ENCODE data around the gene NDUFAF7. TPM values are rescaled to one million over a fixed set of nuclear protein-coding genes. Genes with fewer than 3 reads are reported as not detected.

Gene NDUFAF7
- total and polyA plus RNA-seq, 2 of the 13 experiments (the other 11 are each of a cell fraction or from before 2014, with no cell fraction given), result 27.0 to 40.8 TPM

- TF ChIP-seq ARID5B (CRISPR knock-in tag; IDR thresholded peaks at IDR 0.05), result no peak
- no peak for TF ChIP-seq ZNF773 (CRISPR knock-in tag; IDR thresholded peaks at IDR 0.05; ENCODE audit: borderline replicate concordance)
Observed at GRCh38 chr2:37198681-37199065, 32.8 kb upstream of the NDUFAF7 start (continued).

GRCh38 chr2:37201208-37201607 is 30.2 kb upstream of the NDUFAF7 start:
- Histone ChIP-seq H3K9me3 (ENCODE audit: low read length) (peaks cover 6% of the 10 kb centered on the region; the same call in 1 of the 2 replicates), H3K9ac (ENCODE audit: insufficient read depth, low read depth, low read length) (no peak overlapping the region), H3K79me2 (ENCODE audit: insufficient read depth, low read length) (peaks cover 51% of the 10 kb centered on the region), H3K27ac (ENCODE audit: extremely low read length, insufficient read depth, low read length) (no peak overlapping the region), H2AFZ (ENCODE audit: low read length) (no peak overlapping the region), H3K27me3 (ENCODE audit: control insufficient read depth in 1 of 2, insufficient read depth in 2 of 2, low read length in 2 of 2) (no peaks in the 10 kb centered on the region; a peak in 1 of 5 replicates), H3K36me3 (replicated peaks in 1 of 2; ENCODE audit: control insufficient read depth in 1 of 2, insufficient read depth in 2 of 2, low read length in 2 of 2) (peaks cover 7 to 53% of the 10 kb centered on the region in 2 experiments), H3K4me3 (replicated peaks in 1 of 3; ENCODE audit: insufficient read depth in 1 of 3, low read depth in 2 of 3, low read length in 3 of 3) (no peak overlapping the region), H4K20me1 (ENCODE audit: insufficient read depth, low read length) (peaks cover 4% of the 10 kb centered on the region; the same call in 1 of the 2 replicates), H3K4me2 (ENCODE audit: low read depth, low read length) (no peak overlapping the region), H3K4me1 (ENCODE audit: insufficient read depth, low read length) (peaks cover 24% of the 10 kb centered on the region)
- intact Hi-C loops (cut with micrococcal nuclease; ENCODE audit: unreplicated experiment) (no loop called here), in situ Hi-C loops (cut with HindIII; ENCODE audit: extremely low pct_ligation_motif_present, low pct_unique_long_range_greater_than_20kb) (no loop called here)
- ChIA-PET CTCF (ENCODE audit: low intra/inter-chr PET ratio, low total read pairs) (no interaction called here), POLR2A (interaction anchor here (0.9 kb wide), 1 partner anchor 11 kb away, joined by 3 read pairs; no protein-coding TSS in a partner anchor)
- TF ChIP-seq ATF7 (IDR thresholded peaks at IDR 0.05), result peak; percentile 76
- no peak for TF ChIP-seq ATF7 (CRISPR knock-in tag; IDR thresholded peaks at IDR 0.05)
- TF ChIP-seq ZFYVE20 (CRISPR knock-in tag; IDR thresholded peaks at IDR 0.05; ENCODE audit: borderline replicate concordance, low read depth), result no peak
- no peak for TF ChIP-seq ZNF605 (CRISPR knock-in tag; IDR thresholded peaks at IDR 0.05)
- no peak for TF ChIP-seq SIX1 (CRISPR knock-in tag; IDR thresholded peaks at IDR 0.05; ENCODE audit: borderline replicate concordance)
- TF ChIP-seq, protein P1, sequence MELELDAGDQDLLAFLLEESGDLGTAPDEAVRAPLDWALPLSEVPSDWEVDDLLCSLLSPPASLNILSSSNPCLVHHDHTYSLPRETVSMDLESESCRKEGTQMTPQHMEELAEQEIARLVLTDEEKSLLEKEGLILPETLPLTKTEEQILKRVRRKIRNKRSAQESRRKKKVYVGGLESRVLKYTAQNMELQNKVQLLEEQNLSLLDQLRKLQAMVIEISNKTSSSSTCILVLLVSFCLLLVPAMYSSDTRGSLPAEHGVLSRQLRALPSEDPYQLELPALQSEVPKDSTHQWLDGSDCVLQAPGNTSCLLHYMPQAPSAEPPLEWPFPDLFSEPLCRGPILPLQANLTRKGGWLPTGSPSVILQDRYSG (CRISPR knock-in tag; IDR thresholded peaks at IDR 0.05), result no peak
- 95% methylated on average over 1 of the region's 1 CpG for WGBS (ENCODE audit: low lambda C conversion rate)
- FAIRE-seq (no peak), ATAC-seq (no peak), DNase-seq (ENCODE audit: low spot score) (no peak)
- BruUV-seq (replicated peaks), result no TSS peak
